Spleen (tissue), 11 donors: ENCODE results near the gene USH2A. TPM values are rescaled to one million over a fixed set of nuclear protein-coding genes. Genes with fewer than 3 reads are reported as not detected.

Experiments used
- DNase-seq: peaks from one replicate; pipeline ENCODE4 v3.0.0-alpha.2; 2020
- H3K27ac ChIP-seq, 8 donors: fragments of 200-600 bp; sonication (generic) in 7 of 8; 1 replicate in 4 of 8; 2 replicates in 4 of 8; pipeline versions ENCODE4 v1.5.0 to v1.8.0; 2016 to 2021; ENCODE audit warnings: inconsistent platforms in 4 of 8, mild to moderate bottlenecking in 4 of 8, moderate library complexity in 1 of 8
- H3K27me3 ChIP-seq, 7 donors: fragments of 200-600 bp; sonication (generic) in 6 of 7; replicated peaks in 1 of 7; 1 replicate in 4 of 7; 2 replicates in 3 of 7; pipeline versions ENCODE4 v1.5.0 to v1.8.0; 2016 to 2021; ENCODE audit warnings: inconsistent platforms in 3 of 7, mild to moderate bottlenecking in 1 of 7
- H3K36me3 ChIP-seq, 6 donors: fragments of 200-600 bp; sonication (generic) in 5 of 6; 1 replicate in 4 of 6; 2 replicates in 2 of 6; pipeline versions ENCODE4 v1.5.0 to v1.8.0; 2016 to 2021; ENCODE audit warnings: inconsistent platforms in 2 of 6
- H3K4me1 ChIP-seq, 6 donors: fragments of 200-600 bp; sonication (generic) in 5 of 6; 1 replicate in 3 of 6; 2 replicates in 3 of 6; pipeline versions ENCODE4 v1.5.0 to v1.8.0; 2016 to 2021; ENCODE audit warnings: inconsistent platforms in 3 of 6
- H3K4me3 ChIP-seq, 8 donors: fragments of 200-600 bp; sonication (generic) in 7 of 8; 1 replicate in 4 of 8; 2 replicates in 4 of 8; pipeline versions ENCODE4 v1.5.0 to v1.8.0; 2016 to 2021; ENCODE audit warnings: inconsistent platforms in 4 of 8, mild to moderate bottlenecking in 4 of 8, moderate library complexity in 2 of 8
- H3K9me3 ChIP-seq, 8 donors: fragments of 200-600 bp; sonication (generic) in 7 of 8; 1 replicate in 4 of 8; 2 replicates in 4 of 8; pipeline versions ENCODE4 v1.5.0 to v1.8.0; 2016 to 2021; ENCODE audit warnings: inconsistent platforms in 4 of 8
- POLR2A ChIP-seq, 3 donors: fragments of 450-650 bp; IDR thresholded peaks; one replicate each; pipeline ENCODE4 v1.5.1; 2017; ENCODE audit warnings: antibody characterized with exemption in 3 of 3, mild to moderate bottlenecking in 1 of 3
- POLR2AphosphoS5 ChIP-seq, 3 donors: sonication (generic); formaldehyde crosslinking; IDR thresholded peaks; one replicate each; pipeline ENCODE4 v1.5.1; 2017; ENCODE audit warnings: antibody characterized with exemption in 3 of 3
- WGBS, 5 donors: extraction: QIAGEN DNeasy Blood & Tissue Kit in 3 of 5; methylation state at CpG; one replicate each; pipeline versions ENCODE4 v1.1.5 to v1.1.7; 2013 to 2018; 5-methylcytosine and 5-hydroxymethylcytosine counted together
- intact Hi-C: fragments of 100-400 bp; cut with DNase I; formaldehyde crosslinking; loops from one replicate; pipeline ENCODE4 v1.15.0; 2023; ENCODE audit warnings: low total_unique reads
- polyA plus RNA-seq, 3 donors: library from polyadenylated mRNA; stranded (reverse); fragments of 200-250 nt; gene quantifications; one replicate each; pipeline ENCODE4 v1.2.1, GENCODE V29; 2013
- small RNA-seq, 4 donors: library from RNA; depleted of rRNA; stranded (forward); fragments of <200 nt; gene quantifications; one replicate each; pipeline ENCODE3, GENCODE V24; 2016
- total RNA-seq, 7 donors: library from RNA; depleted of rRNA in 3 of 7; stranded (reverse); fragments of >200 nt in 3 of 7; fragmentation: NEBNext Ultra II Directional in 4 of 7; extraction: Animal tissue kit (Norgen Biotek cat#: 25700) in 4 of 7; gene quantifications; one replicate each; pipeline versions ENCODE4 v1.1.0 to v1.2.1, GENCODE V29; 2016 to 2021
- TF ChIP-seq, protein P1 (sequence below), 11 experiments: fragments of 200-600 bp in 7 of 11; fragments of 450-650 bp in 4 of 11; sonication (generic) in 4 of 11; IDR thresholded peaks in 8 of 11; conservative IDR thresholded peaks in 3 of 11; 1 replicate in 7 of 11; 2 replicates in 4 of 11; pipeline versions ENCODE4 v1.4.0 to v1.8.0; 2016 to 2021; ENCODE audit warnings: antibody characterized with exemption in 11 of 11, inconsistent platforms in 4 of 11, mild to moderate bottlenecking in 1 of 11
- donor health status: healthy with polysubstance abuse.
- donor health status: DM: no; HTN: no; CAD: no; lungs with moderate emphysema.
- donor health status: DM: no; HTN: no; CAD: no.
- donor health status: Bipolar disorder and iron deficiency.
- donor health status: healthy.
- donor health status: DM: no; HTN: no; CAD: no.
- donor health status: DM: yes; HTN: yes; CAD: no.

The USH2A gene
- total and polyA plus RNA-seq, 10 donors = under 0.01 TPM; not detected in 9

DNA sequence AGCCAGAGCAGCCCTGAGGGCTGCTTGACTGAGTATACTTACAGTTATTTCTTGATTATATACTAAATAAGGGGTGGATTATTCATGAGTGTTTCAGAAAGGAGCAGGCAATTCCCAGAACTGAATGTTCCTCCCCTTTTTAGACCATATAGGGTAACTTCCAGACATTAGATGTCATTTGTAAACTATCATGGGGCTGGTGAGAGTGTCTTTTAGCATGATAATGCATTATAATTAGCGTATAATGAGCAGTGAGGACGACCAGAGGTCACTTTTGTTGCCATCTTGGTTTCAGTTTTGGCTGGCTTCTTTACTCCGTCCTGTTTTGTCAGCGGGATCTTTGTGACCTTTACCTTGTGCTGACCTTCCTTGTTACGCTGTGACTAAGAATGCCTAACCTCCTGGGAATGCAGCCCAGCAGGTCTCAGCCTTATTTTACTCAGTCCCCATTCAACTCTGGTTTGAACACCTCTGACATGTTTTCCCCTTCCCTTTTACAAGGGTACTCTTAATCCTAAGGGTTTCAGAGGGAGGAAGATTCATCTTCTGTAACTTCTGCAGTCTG is 840.0 kb downstream of the USH2A start:
- Histone ChIP-seq H3K9me3 (peaks cover 0 to 14% (median 13%) of the 10 kb centered on the region in 8 donors), H3K4me3 (no peak overlapping the region), H3K4me1 (no peaks in the 10 kb centered on the region), H3K27me3 (no peaks in the 10 kb centered on the region), H3K27ac (no peak overlapping the region), H3K36me3 (peaks cover 0 to 61% (median 5%) of the 10 kb centered on the region in 6 donors)
- 65 to 87% (median 73%) methylated on average over 5 of the region's 5 CpGs for WGBS, 5 donors
- intact Hi-C loops = no loop called here
- TF ChIP-seq, protein P1, sequence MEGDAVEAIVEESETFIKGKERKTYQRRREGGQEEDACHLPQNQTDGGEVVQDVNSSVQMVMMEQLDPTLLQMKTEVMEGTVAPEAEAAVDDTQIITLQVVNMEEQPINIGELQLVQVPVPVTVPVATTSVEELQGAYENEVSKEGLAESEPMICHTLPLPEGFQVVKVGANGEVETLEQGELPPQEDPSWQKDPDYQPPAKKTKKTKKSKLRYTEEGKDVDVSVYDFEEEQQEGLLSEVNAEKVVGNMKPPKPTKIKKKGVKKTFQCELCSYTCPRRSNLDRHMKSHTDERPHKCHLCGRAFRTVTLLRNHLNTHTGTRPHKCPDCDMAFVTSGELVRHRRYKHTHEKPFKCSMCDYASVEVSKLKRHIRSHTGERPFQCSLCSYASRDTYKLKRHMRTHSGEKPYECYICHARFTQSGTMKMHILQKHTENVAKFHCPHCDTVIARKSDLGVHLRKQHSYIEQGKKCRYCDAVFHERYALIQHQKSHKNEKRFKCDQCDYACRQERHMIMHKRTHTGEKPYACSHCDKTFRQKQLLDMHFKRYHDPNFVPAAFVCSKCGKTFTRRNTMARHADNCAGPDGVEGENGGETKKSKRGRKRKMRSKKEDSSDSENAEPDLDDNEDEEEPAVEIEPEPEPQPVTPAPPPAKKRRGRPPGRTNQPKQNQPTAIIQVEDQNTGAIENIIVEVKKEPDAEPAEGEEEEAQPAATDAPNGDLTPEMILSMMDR (IDR thresholded peaks at IDR 0.05 in 8 of 11, conservative IDR thresholded peaks at IDR 0.05 in 3 of 11) = no peak
- TF ChIP-seq POLR2A (IDR thresholded peaks at IDR 0.05) (no peak), POLR2AphosphoS5 (IDR thresholded peaks at IDR 0.05) (no peak)
- no peak for DNase-seq

DNA sequence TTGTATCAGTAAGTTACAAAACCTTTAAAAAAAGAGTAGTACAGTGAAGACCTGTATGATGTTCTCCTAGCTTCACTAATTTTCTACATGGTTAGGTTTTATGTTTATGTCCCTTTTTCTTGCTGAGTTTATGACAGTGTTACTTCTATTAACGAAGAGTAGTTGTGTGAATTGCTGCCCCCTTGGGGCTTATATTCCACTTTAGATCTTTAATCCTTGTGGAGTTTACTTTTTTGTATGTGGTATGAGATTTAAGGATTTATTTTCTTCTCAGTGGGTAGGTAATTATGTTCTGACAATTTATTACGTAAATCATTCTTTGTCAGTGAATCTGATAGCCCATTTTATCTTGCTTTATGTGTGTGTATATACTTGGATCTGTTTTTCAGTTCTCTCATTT is 841.4 kb downstream of the USH2A start:
- intact Hi-C loops = no loop called here
- Histone ChIP-seq H3K4me1 (no peaks in the 10 kb centered on the region), H3K27ac (no peak overlapping the region), H3K36me3 (peaks cover 0 to 74% (median 10%) of the 10 kb centered on the region in 6 donors), H3K9me3 (peaks cover 0 to 14% (median 13%) of the 10 kb centered on the region in 8 donors), H3K27me3 (no peaks in the 10 kb centered on the region), H3K4me3 (no peak overlapping the region)
- WGBS, 5 donors = 82 to 99% (median 94%) methylated on average over 2 of the region's 2 CpGs
- DNase-seq = no peak
- TF ChIP-seq, protein P1 (IDR thresholded peaks at IDR 0.05 in 8 of 11, conservative IDR thresholded peaks at IDR 0.05 in 3 of 11) = no peak
- no peak for TF ChIP-seq POLR2AphosphoS5 (IDR thresholded peaks at IDR 0.05)
- no peak for TF ChIP-seq POLR2A (IDR thresholded peaks at IDR 0.05)

Small RNAs within 50 kb of the gene (small RNA-seq; reads per million reads assigned to genes)
- gene MRPS18BP1 = 0 reads per million in 4 donors
- 0 to 0.08 (median 0) reads per million in 4 donors for gene RF00108
